SU-DHL-6 (cell line): ENCODE data around the gene RCAN1.
"Not testable (repeated sequence)": the region's sequence is repeated elsewhere in the genome, so short reads cannot be mapped to it uniquely, and the experiment has no call there.

Experiments used
- H2AFZ ChIP-seq: fragments of 200-600 bp; sonication (generic); 2 replicates; pipeline ENCODE4 v1.6.1; 2014; ENCODE audit warnings: low read depth, mild to moderate bottlenecking, moderate library complexity, mixed read lengths, antibody characterized with exemption, low read length; ENCODE audit not compliant: severe bottlenecking
- H3F3A ChIP-seq: fragments of 200-600 bp; shearing (Covaris generic); 2 replicates; pipeline ENCODE4 v1.6.0; 2016; ENCODE audit warnings: antibody characterized with exemption, mild to moderate bottlenecking; ENCODE audit not compliant: insufficient read depth
- H3K27ac ChIP-seq: fragments of 200-600 bp; sonication (generic); 2 replicates; pipeline ENCODE4 v1.5.1; 2016; ENCODE audit warnings: low read depth, mild to moderate bottlenecking, low read length, moderate library complexity, mixed read lengths
- H3K27me3 ChIP-seq: fragments of 200-600 bp; sonication (generic), shearing (Covaris generic); 2 replicates; pipeline ENCODE4 v1.6.0; 2014; ENCODE audit warnings: mild to moderate bottlenecking, low read length
- H3K36me3 ChIP-seq: fragments of 200-600 bp; sonication (generic); 2 replicates; pipeline ENCODE4 v1.6.1; 2014; ENCODE audit warnings: mild to moderate bottlenecking, low read length, mixed read lengths
- H3K4me2 ChIP-seq: fragments of 300-600, 200-600 bp; shearing (Covaris generic), sonication (generic); 2 replicates; pipeline ENCODE4 v1.6.0; 2014; ENCODE audit warnings: low read length, low read depth, mild to moderate bottlenecking; ENCODE audit not compliant: poor library complexity, severe bottlenecking
- H3K4me3 ChIP-seq: fragments of 200-600 bp; sonication (generic); 2 replicates; pipeline ENCODE4 v1.5.1; 2014; ENCODE audit warnings: antibody characterized with exemption, low read length, mild to moderate bottlenecking, mixed read lengths; ENCODE audit not compliant: insufficient read depth, poor library complexity, severe bottlenecking
- H3K79me2 ChIP-seq: fragments of 200-600 bp; sonication (generic); 2 replicates; pipeline ENCODE4 v1.6.1; 2014; ENCODE audit warnings: mild to moderate bottlenecking, low read length, moderate library complexity; ENCODE audit not compliant: insufficient read depth
- H3K9ac ChIP-seq: fragments of 200-600 bp; sonication (generic); 2 replicates; pipeline ENCODE4 v1.7.0; 2014; ENCODE audit warnings: mild to moderate bottlenecking, low read length
- H3K9me2 ChIP-seq: fragments of 200-600 bp; sonication (generic); replicated peaks from 2 replicates; pipeline ENCODE4 v1.6.1; 2014; ENCODE audit warnings: low read length; ENCODE audit not compliant: insufficient read depth
- H3K9me3 ChIP-seq: fragments of 200-600 bp; sonication (generic); 2 replicates; pipeline ENCODE4 v1.6.1; 2014; ENCODE audit warnings: low read length, mixed read lengths; ENCODE audit not compliant: insufficient read depth
- H4K20me1 ChIP-seq: fragments of 200-600 bp; sonication (generic); 2 replicates; pipeline ENCODE4 v1.6.1; 2014; ENCODE audit warnings: low read depth, mild to moderate bottlenecking, antibody characterized with exemption, low read length, moderate library complexity, mixed read lengths
- CTCF ChIP-seq: fragments of 200-600 bp; sonication (generic); IDR thresholded peaks from one replicate; pipeline ENCODE4 v1.5.1; 2017; ENCODE audit warnings: antibody characterized with exemption, mild to moderate bottlenecking, low read length, moderate library complexity; ENCODE audit not compliant: insufficient read depth, poor library complexity, severe bottlenecking
- EZH2phosphoT487 ChIP-seq: fragments of 200-600 bp; sonication (generic), shearing (Covaris generic); conservative IDR thresholded peaks from 2 replicates; pipeline ENCODE4 v1.6.1; 2018; ENCODE audit warnings: mild to moderate bottlenecking, antibody characterized with exemption, low read length, moderate library complexity, mixed read lengths

Gene RCAN1

GRCh38 chr21:34557261-34557660, 57.7 kb downstream of the RCAN1 start:
- H3K36me3 ChIP-seq: no peaks in the 10 kb centered on the region
- H2AFZ ChIP-seq: no peak overlapping the region
- no peaks in the 10 kb centered on the region for H3F3A ChIP-seq
- no peaks in the 10 kb centered on the region for H4K20me1 ChIP-seq
- no peaks in the 10 kb centered on the region for H3K9me3 ChIP-seq
- H3K27ac ChIP-seq: no peak overlapping the region
- no peak overlapping the region for H3K4me3 ChIP-seq
- no peaks in the 10 kb centered on the region for H3K79me2 ChIP-seq
- H3K9ac ChIP-seq: no peak overlapping the region
- H3K27me3 ChIP-seq: no peaks in the 10 kb centered on the region
- no peaks in the 10 kb centered on the region for H3K9me2 ChIP-seq
- no peak overlapping the region for H3K4me2 ChIP-seq
- TF ChIP-seq EZH2phosphoT487 (no peak), CTCF (no peak)

GRCh38 chr21:34554670-34555069, 60.2 kb downstream of the RCAN1 start:
- H3K4me2 ChIP-seq, H3K9me3 ChIP-seq, H2AFZ ChIP-seq, H3K9ac ChIP-seq, H3F3A ChIP-seq, H3K79me2 ChIP-seq, H3K36me3 ChIP-seq, H3K27me3 ChIP-seq, H3K27ac ChIP-seq, H4K20me1 ChIP-seq, H3K4me3 ChIP-seq, H3K9me2 ChIP-seq: not testable (repeated sequence)

GRCh38 chr21:34554227-34554626, 60.7 kb downstream of the RCAN1 start:
- H3F3A ChIP-seq: no peaks in the 10 kb centered on the region
- no peak overlapping the region for H3K4me2 ChIP-seq
- no peaks in the 10 kb centered on the region for H3K36me3 ChIP-seq
- no peak overlapping the region for H3K4me3 ChIP-seq
- no peak overlapping the region for H2AFZ ChIP-seq
- no peaks in the 10 kb centered on the region for H3K27me3 ChIP-seq
- no peaks in the 10 kb centered on the region for H3K9me2 ChIP-seq
- no peak for TF ChIP-seq EZH2phosphoT487
- no peak for TF ChIP-seq CTCF
- H4K20me1 ChIP-seq: no peaks in the 10 kb centered on the region
- H3K27ac ChIP-seq: no peak overlapping the region
- H3K9ac ChIP-seq: no peak overlapping the region
- no peaks in the 10 kb centered on the region for H3K9me3 ChIP-seq
- no peaks in the 10 kb centered on the region for H3K79me2 ChIP-seq

- H3K9me3 ChIP-seq: no peaks in the 10 kb centered on the region
- H3K4me3 ChIP-seq: no peak overlapping the region
- no peak overlapping the region for H3K4me2 ChIP-seq
- no peak overlapping the region for H3K27ac ChIP-seq
- TF ChIP-seq EZH2phosphoT487 (no peak), CTCF (no peak)
- no peaks in the 10 kb centered on the region for H3K36me3 ChIP-seq
- no peak overlapping the region for H3K9ac ChIP-seq
- no peaks in the 10 kb centered on the region for H4K20me1 ChIP-seq
- no peak overlapping the region for H2AFZ ChIP-seq
- no peaks in the 10 kb centered on the region for H3K9me2 ChIP-seq
- no peaks in the 10 kb centered on the region for H3K27me3 ChIP-seq
- no peaks in the 10 kb centered on the region for H3K79me2 ChIP-seq
- H3F3A ChIP-seq: no peaks in the 10 kb centered on the region
Observed at GRCh38 chr21:34553151-34553952, 61.6 kb downstream of the RCAN1 start.
